22Rv1 (cell line): Measurements from ENCODE around the gene TPI1.
"Not testable (repeated sequence)": the region's sequence is repeated elsewhere in the genome, so short reads cannot be mapped to it uniquely, and the experiment has no call there.

Source experiments
- CTCF ChIP-seq: fragments of 450-650 bp; IDR thresholded peaks from 2 replicates; pipeline ENCODE4 v1.5.1; 2017; ENCODE audit warnings: mild to moderate bottlenecking
- ZFX ChIP-seq: fragments of 450-650 bp; IDR thresholded peaks from 2 replicates; pipeline ENCODE4 v1.6.1; 2017; ENCODE audit warnings: antibody characterized with exemption, borderline replicate concordance

DNA sequence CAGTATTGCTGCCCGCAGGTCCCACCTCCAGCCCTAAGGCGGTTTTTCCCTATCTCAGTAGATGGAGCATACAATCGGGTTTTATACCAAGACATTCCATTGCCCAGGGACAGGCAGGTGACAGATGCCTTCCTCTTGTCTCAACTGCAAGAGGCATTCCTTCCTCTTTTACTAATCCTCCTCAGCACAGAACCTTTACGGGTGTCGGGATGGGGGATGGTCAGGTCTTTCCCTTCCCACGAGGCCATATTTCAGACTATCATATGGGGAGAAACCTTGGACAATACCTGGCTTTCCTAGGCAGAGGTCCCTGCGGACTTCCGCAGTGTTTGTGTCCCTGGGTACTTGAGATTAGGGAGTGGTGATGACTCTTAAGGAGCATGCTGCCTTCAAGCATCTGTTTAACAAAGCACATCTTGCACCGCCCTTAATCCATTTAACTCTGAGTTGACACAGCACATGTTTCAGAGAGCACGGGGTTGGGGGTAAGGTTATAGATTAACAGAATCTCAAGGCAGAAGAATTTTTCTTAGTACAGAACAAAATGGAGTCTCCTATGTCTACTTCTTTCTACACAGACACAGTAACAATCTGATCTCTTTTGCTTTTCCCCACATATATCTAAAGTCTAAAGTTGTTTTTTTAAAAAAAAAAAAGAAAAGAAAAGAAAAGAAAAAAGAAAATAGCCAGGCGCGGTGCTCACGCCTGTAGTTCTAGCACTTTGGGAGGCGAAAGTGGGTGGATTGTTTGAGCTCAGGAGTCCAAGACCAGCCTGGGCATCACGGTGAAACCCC is 19.1 kb downstream of the TPI1 start:
- not testable (repeated sequence) for TF ChIP-seq CTCF, ZFX
